ENCODE measurements around the gene TANC1. TPM values are rescaled to one million over a fixed set of nuclear protein-coding genes. Genes with fewer than 3 reads are reported as not detected.

Gene TANC1
- total and polyA plus RNA-seq, 2 donors (not counting 3 experiments of a cell fraction or from before 2014, with no cell fraction given), result 58.9 to 99.4 TPM

Small RNAs within 50 kb of the gene (microRNA-seq; reads per million reads assigned to microRNA genes)
- not detected for gene MIR6888 (ENCODE audit: borderline number of aligned reads, borderline replicate concordance)

Small RNAs within 50 kb of the gene (small RNA-seq; reads per million reads assigned to genes)
- gene MIR6888 (ENCODE audit: insufficient read depth, insufficient read length, low read depth, low replicate concordance) (not detected), gene RNU2-21P (ENCODE audit: insufficient read depth, insufficient read length, low read depth, low replicate concordance) (not detected), gene RNU6-580P (ENCODE audit: insufficient read depth, insufficient read length, low read depth, low replicate concordance) (not detected)

Other genes with a start within 250 kb of the TANC1 start
- not detected in 2 replicates for gene DAPL1, start 173.3 kb upstream of the TANC1 start, total RNA-seq
- gene DAPL1, start 173.3 kb upstream of the TANC1 start, polyA plus RNA-seq, result not detected in 2 replicates